Stomach (tissue), 9 donors: ENCODE measurements around the gene MFF. TPM values are rescaled to one million over a fixed set of nuclear protein-coding genes. Genes with fewer than 3 reads are reported as not detected.

ENCODE experiments used
- DNase-seq, 2 donors: peaks; one replicate each; pipeline versions ENCODE4 v3.0.0 to v3.0.0-alpha.2; 2013 to 2019
- H3K27ac ChIP-seq, 5 donors: fragments of 200-600 bp in 4 of 5; sonication (generic) in 4 of 5; one replicate each; pipeline ENCODE4 v1.5.1; 2013 to 2019; ENCODE audit warnings: mild to moderate bottlenecking in 1 of 5, moderate library complexity in 1 of 5
- H3K27me3 ChIP-seq, 3 donors: fragments of 200-600 bp; sonication (generic); one replicate each; pipeline ENCODE4 v1.5.1; 2017 to 2019; ENCODE audit warnings: mixed run types in 1 of 3
- H3K36me3 ChIP-seq, 4 donors: fragments of 200-600 bp; sonication (generic); 1 replicate in 3 of 4; 2 replicates in 1 of 4; pipeline ENCODE4 v1.5.1; 2016 to 2019
- H3K4me1 ChIP-seq, 4 donors: fragments of 200-600 bp; sonication (generic); one replicate each; pipeline ENCODE4 v1.5.1; 2016 to 2019
- H3K4me3 ChIP-seq, 4 donors: fragments of 200-600 bp; sonication (generic) in 3 of 4; one replicate each; pipeline ENCODE4 v1.5.1; 2016 to 2019; ENCODE audit warnings: mild to moderate bottlenecking in 1 of 4
- H3K9me3 ChIP-seq, 4 donors: fragments of 200-600 bp; sonication (generic); one replicate each; pipeline ENCODE4 v1.5.1; 2016 to 2019
- CTCF ChIP-seq, 7 experiments: fragments of 450-650 bp in 4 of 7; fragments of 200-600 bp in 3 of 7; sonication (generic) in 3 of 7; IDR thresholded peaks; one replicate each; pipeline ENCODE4 v1.5.1; 2016 to 2019; ENCODE audit warnings: antibody characterized with exemption in 7 of 7, control low read depth in 2 of 7, mild to moderate bottlenecking in 1 of 7
- EP300 ChIP-seq: sonication (generic); formaldehyde crosslinking; IDR thresholded peaks from one replicate; pipeline ENCODE4 v1.6.1; 2017; ENCODE audit warnings: antibody characterized with exemption
- POLR2A ChIP-seq, 4 donors: fragments of 450-650 bp; IDR thresholded peaks; one replicate each; pipeline ENCODE4 v1.6.1; 2016; ENCODE audit warnings: antibody characterized with exemption in 4 of 4, control low read depth in 2 of 4, mild to moderate bottlenecking in 1 of 4, moderate library complexity in 1 of 4
- POLR2AphosphoS5 ChIP-seq, 3 donors: sonication (generic); formaldehyde crosslinking; IDR thresholded peaks; one replicate each; pipeline ENCODE4 v1.6.1; 2016; ENCODE audit warnings: antibody characterized with exemption in 3 of 3
- WGBS, 5 donors: extraction: QIAGEN DNeasy Blood & Tissue Kit in 3 of 5; methylation state at CpG; one replicate each; pipeline versions ENCODE4 v1.1.5 to v1.1.7; 2013 to 2018; 5-methylcytosine and 5-hydroxymethylcytosine counted together
- intact Hi-C: fragments of 100-400 bp; cut with DNase I; formaldehyde crosslinking; loops from one replicate; pipeline ENCODE4 v1.15.1; 2023; ENCODE audit warnings: low total_unique reads
- polyA plus RNA-seq, 3 donors: library from polyadenylated mRNA; stranded (reverse); fragments of 200-250 nt; gene quantifications; one replicate each; pipeline ENCODE4 v1.2.3, GENCODE V29; 2013
- total RNA-seq, 5 donors: library from RNA; depleted of rRNA; stranded (reverse); fragments of >200 nt; gene quantifications; one replicate each; pipeline versions ENCODE4 v1.1.0 to v1.2.3, GENCODE V29; 2014 to 2016
- donor health status: healthy with polysubstance abuse.
- donor health status: Bipolar disorder and iron deficiency.
- donor health status: healthy.

MFF gene
- total and polyA plus RNA-seq, 8 donors, result 16.8 to 322 (median 89.0) TPM

GRCh38 chr2:227287771-227288170, 37.3 kb upstream of the MFF start:
- H3K36me3 ChIP-seq, result no peaks in the 10 kb centered on the region
- H3K9me3 ChIP-seq, result no peaks in the 10 kb centered on the region
- DNase-seq, result no peak
- H3K4me1 ChIP-seq, result no peaks in the 10 kb centered on the region
- H3K27ac ChIP-seq, result no peak overlapping the region
- 80 to 88% (median 86%) methylated on average over 5 of the region's 5 CpGs for WGBS, 5 donors
- TF ChIP-seq CTCF (IDR thresholded peaks at IDR 0.05), result no peak
- no peak for TF ChIP-seq EP300
- no peak for TF ChIP-seq POLR2A (IDR thresholded peaks at IDR 0.05)
- no peak overlapping the region for H3K4me3 ChIP-seq
- no peaks in the 10 kb centered on the region for H3K27me3 ChIP-seq
- intact Hi-C loops, result no loop called here

- WGBS, 5 donors, result 61 to 76% (median 67%) methylated on average over 3 of the region's 3 CpGs
- intact Hi-C loops, result no loop called here
- no peak overlapping the region for H3K27ac ChIP-seq
- H3K4me3 ChIP-seq, result no peak overlapping the region
- H3K36me3 ChIP-seq, result no peaks in the 10 kb centered on the region
- no peaks in the 10 kb centered on the region for H3K9me3 ChIP-seq
- DNase-seq, result no peak
- peaks cover 0 to 8% (median under 1%) of the 10 kb centered on the region in 4 donors for H3K4me1 ChIP-seq
- TF ChIP-seq POLR2AphosphoS5 (IDR thresholded peaks at IDR 0.05) (no peak), CTCF (IDR thresholded peaks at IDR 0.05) (no peak), EP300 (no peak), POLR2A (IDR thresholded peaks at IDR 0.05) (no peak)
- no peaks in the 10 kb centered on the region for H3K27me3 ChIP-seq
Observed at GRCh38 chr2:227292314-227292713, 32.7 kb upstream of the MFF start.

GRCh38 chr2:227293531-227293930, 31.5 kb upstream of the MFF start:
- H3K9me3 ChIP-seq, result no peaks in the 10 kb centered on the region
- no peak for DNase-seq
- 64 to 75% (median 72%) methylated on average over 4 of the region's 4 CpGs for WGBS, 5 donors
- no peaks in the 10 kb centered on the region for H3K36me3 ChIP-seq
- peaks cover 0 to 11% (median 3%) of the 10 kb centered on the region in 4 donors for H3K4me1 ChIP-seq
- no peaks in the 10 kb centered on the region for H3K27me3 ChIP-seq
- no peak overlapping the region for H3K27ac ChIP-seq
- no peak overlapping the region for H3K4me3 ChIP-seq
- TF ChIP-seq POLR2A (IDR thresholded peaks at IDR 0.05) (no peak), EP300 (no peak), POLR2AphosphoS5 (IDR thresholded peaks at IDR 0.05) (no peak), CTCF (IDR thresholded peaks at IDR 0.05) (no peak)
- intact Hi-C loops, result no loop called here

- Histone ChIP-seq H3K27me3 (no peaks in the 10 kb centered on the region), H3K36me3 (no peaks in the 10 kb centered on the region), H3K4me1 (peaks cover 0 to 11% (median 3%) of the 10 kb centered on the region in 4 donors), H3K9me3 (no peaks in the 10 kb centered on the region), H3K4me3 (no peak overlapping the region), H3K27ac (no peak overlapping the region)
- TF ChIP-seq CTCF (IDR thresholded peaks at IDR 0.05), result no peak
- TF ChIP-seq EP300, result no peak
- TF ChIP-seq POLR2AphosphoS5 (IDR thresholded peaks at IDR 0.05), result no peak
- no peak for TF ChIP-seq POLR2A (IDR thresholded peaks at IDR 0.05)
- intact Hi-C loops, result no loop called here
- DNase-seq, result no peak
- WGBS, 5 donors, result 84 to 94% (median 87%) methylated on average over 4 of the region's 4 CpGs
Observed at GRCh38 chr2:227295806-227296205, 29.2 kb upstream of the MFF start.
